Embryonic facial prominence (tissue), 1 donor: Measurements from ENCODE around the gene ZNF33A.
"Not testable (repeated sequence)": the region's sequence is repeated elsewhere in the genome, so short reads cannot be mapped to it uniquely, and the experiment has no call there.

Experiments
- DNase-seq: peaks from one replicate; pipeline ENCODE4 v3.0.0-alpha.2; 2016; ENCODE audit errors: extremely low spot score

Gene ZNF33A

GRCh38 chr10:38010119-38010903, at the start of gene ZNF33A:
ZNF33A (plus strand) TSS chr10:38010675; CDS start chr10:38012342, 1,667 bp downstream.
- DNase-seq, result peak; percentile 74

DNA sequence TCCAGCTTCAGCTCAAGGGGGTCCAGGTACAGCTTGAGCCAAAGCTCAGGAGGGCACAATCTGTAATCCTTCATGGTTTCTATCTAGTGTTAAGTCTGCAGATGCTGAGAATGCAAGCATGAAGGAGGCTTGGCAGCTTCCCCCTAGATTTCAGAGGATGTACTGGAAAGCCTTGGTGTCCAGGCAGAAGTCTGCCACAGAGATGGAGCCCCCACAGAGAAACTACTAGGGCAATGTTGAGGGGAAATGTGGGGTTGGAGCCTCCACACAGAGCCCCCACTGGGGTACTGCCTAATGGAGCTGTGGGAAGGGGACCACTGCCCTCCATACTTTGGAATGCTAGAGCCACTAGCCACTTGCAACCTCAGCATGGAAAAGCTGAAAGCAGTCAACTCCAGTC, 45.5 kb upstream of the ZNF33A start:
- DNase-seq, result no peak

GRCh38 chr10:37972396-37972795, 38.1 kb upstream of the ZNF33A start:
- no peak for DNase-seq

- DNase-seq, result peak; percentile 8
Observed at GRCh38 chr10:37975401-37975991, 35.0 kb upstream of the ZNF33A start.

DNA sequence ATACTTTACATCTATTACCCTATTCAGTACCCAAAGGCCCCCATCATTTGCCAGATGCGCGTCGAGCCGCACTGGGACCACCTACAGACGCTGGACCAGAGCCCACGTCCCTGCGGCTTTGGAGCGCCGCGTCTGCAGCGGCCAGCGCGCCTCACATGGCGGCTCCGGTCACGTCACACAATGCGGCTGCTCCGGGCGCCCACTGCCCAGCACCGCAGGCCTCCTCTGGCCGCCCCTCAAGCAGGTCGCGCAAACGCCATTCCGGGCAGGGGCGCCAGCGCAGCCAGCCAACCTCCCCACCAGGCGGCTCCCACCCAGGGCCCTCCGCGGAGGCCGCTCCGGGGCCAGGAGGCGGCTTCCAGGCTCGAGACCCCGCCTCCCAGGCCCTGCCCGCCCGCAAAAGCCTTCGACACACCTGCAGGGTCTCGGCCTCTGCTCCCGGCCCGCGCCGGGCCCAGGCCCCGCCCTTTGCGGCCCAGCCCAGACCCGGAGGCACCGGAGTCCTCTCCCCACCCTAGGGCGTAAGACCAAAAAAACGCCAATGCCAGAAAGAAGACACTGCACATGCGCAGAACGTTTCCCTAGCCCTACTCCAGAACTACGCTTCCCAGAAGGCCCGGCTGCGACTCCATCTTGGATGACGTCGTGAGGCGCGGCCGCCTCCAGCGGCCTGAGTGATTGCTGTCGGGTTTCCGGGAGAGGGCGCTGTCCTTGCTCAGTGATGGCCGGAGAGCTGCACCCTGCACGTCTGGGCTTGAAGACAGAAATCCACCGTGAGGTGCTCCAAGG, 34.2 kb upstream of the ZNF33A start, which contains the start of gene ZNF25:
ZNF25 (minus strand) TSS at position 557 of the 789 bp plus-strand sequence. CDS start 4,925 bp downstream, outside the sequence.
- DNase-seq, result peak; percentile 97

DNA sequence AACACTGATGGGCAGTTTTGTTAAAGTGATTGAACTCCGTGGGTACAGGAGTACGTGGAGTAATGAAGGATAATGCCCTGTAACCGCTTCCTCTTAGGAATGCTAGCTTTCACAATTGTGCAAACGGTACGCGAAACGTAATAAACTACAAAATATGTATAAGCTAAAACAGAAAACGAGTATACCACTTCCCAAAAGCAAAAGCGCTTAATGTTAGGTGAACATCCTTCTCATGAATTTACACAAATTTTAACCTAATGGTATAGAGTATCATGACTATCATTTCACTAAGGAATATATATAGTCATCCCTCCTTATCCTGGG, 33.6 kb upstream of the ZNF33A start:
- no peak for DNase-seq

DNA sequence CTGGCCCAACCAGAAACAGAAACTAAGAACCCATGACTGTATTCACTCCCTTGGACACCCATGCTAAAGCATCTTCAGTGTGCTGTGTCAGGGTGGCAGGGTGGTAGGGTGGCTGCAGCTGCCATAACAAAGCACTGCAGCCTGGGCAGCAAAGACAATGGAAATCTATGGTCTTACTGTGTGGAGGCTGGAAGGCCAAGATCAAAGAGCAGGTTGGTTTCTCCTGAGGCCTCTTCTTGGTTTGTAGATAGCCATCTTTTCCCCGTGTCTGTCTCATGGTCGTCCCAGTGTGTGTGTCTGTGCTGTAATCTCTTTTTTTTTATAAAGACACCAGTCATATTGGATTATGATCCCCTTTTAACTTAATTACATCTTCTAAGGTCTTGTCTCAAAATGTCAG, 18.8 kb upstream of the ZNF33A start:
- DNase-seq, result no peak

DNA sequence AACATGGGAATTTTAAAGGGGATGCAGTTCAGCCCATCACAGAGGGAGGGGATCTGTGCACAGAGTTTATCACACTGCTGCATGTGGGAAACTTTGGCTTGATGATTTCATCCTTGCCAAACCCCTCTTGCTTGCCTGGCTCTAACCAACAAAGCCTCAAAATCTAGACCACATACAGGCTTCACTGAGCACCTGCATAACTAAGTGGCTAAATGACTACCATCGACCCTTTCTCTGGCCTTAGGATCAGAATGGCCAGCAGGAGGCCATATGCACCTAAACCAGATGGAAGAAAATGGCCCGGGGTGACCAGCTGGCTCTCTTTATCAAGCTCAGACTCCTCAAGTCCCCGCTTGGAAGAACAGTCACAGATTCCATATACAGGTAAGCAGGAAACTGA, 18.4 kb upstream of the ZNF33A start:
- DNase-seq, result no peak

DNA sequence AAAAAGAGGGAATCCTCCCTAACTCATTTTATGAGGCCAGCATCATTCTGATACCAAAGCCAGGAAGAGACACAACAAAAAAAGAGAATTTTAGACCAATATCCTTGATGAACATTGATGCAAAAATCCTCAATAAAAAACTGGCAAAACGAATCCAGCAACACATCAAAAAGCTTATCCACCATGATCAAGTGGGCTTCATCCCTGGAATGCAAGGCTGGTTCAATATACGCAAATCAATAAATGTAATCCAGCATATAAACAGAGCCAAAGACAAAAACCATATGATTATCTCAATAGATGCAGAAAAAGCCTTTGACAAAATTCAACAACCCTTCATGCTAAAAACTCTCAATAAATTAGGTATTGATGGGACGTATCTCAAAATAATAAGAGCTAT, 11.6 kb upstream of the ZNF33A start:
- DNase-seq, result not testable (repeated sequence)

- not testable (repeated sequence) for DNase-seq
Observed at GRCh38 chr10:38000474-38000873, 10.0 kb upstream of the ZNF33A start.

- DNase-seq, result no peak
Observed at GRCh38 chr10:38003026-38003425, 7.4 kb upstream of the ZNF33A start.

DNA sequence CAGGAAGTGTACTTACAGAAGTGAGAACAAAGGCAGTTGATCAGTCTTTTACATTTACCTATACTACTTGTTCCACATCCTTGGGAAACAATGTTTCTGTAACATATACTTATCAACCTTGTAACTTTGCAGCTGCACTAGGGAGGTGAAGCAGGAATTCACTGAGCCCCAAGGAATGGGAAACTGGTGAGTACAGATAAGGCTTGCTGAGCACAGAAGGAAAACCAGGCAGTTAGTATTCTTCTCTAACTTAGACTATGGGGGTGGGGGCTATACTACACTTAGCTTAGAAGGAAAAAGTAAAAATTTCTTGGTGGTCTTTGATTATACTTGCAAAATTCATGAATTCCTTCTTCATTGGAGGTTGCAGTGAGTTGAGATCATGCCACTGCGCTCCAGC, 6.9 kb upstream of the ZNF33A start:
- DNase-seq, result no peak

DNA sequence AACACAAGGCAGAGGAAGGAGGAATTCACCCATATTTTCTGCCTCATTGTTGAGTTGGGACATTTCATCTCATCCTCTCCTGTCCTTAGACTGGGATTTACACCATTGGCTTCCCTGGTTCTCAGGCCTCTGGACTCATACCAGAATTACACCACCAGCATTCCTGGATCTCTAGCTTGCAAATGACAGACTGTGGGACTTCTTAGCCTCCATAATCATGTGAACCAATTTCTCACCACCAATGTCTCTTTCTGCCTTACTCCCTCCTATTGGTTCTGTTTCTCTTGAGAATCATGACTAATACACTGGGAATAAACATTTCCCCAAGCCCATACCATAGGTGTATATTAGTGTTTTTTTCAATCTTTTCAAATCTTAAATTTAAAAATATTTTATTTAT, 2.9 kb upstream of the ZNF33A start:
- no peak for DNase-seq

- no peak for DNase-seq
Observed at GRCh38 chr10:38007991-38008390, 2.5 kb upstream of the ZNF33A start.

GRCh38 chr10:38016354-38016753, 5.9 kb downstream of the ZNF33A start:
- no peak for DNase-seq

- DNase-seq, result not testable (repeated sequence)
Observed at GRCh38 chr10:38019124-38019523, 8.6 kb downstream of the ZNF33A start.

GRCh38 chr10:38025283-38025682, 14.8 kb downstream of the ZNF33A start:
- DNase-seq, result no peak

DNA sequence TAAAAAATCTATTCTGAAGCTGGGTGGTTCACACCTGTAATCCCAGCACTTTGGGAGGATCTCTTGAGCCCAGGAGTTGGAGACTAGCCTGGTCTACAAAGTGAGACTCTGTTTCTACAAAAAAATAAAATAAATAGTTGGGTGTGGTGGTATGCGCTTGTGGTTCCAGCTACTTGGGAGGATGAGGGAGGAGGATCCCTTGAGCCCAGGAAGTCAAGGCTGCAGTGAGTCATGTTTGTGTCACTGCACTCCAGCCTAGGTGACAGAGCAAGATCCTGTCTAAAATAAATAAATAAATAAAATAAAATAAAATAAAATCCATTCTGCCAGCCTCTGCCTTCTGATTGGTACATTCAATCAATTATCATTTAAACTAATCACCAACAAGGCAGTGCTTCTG, 17.5 kb downstream of the ZNF33A start:
- no peak for DNase-seq

DNA sequence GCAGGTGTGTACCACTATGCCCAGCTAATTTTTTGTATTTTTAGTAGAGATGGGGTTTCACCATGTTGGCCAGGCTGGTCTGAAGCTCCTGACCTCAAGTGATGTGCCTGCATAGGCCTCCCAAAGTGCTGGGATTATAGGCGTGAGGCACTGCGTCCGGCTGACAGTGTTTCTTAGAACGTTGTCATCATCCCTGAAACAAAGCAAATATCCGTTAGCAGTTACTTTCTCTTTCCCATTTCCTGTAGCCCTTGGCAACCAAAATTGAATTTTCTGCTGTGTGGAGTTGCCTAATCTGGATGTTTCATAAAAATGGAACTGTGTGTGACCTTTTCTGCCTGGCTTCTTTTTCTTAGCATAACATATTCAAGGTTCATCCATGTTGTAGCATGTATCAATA, 22.4 kb downstream of the ZNF33A start:
- no peak for DNase-seq

GRCh38 chr10:38038107-38038931, 27.8 kb downstream of the ZNF33A start:
- DNase-seq, result no peak

DNA sequence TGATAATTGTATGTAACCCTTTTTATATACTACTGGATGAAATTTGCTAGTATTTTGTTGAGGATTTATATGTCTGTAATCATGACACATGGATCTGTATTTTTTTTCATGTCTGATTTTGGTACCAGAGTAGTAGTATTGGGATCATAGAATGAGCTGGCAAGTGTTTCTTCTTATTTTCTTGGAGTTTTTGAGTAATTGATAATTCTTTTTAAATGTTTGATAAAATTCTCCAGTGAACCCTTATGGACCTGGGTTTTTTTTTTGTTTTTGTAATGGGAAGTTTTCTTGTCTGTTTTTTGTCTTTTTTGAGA, 28.4 kb downstream of the ZNF33A start:
- no peak for DNase-seq

DNA sequence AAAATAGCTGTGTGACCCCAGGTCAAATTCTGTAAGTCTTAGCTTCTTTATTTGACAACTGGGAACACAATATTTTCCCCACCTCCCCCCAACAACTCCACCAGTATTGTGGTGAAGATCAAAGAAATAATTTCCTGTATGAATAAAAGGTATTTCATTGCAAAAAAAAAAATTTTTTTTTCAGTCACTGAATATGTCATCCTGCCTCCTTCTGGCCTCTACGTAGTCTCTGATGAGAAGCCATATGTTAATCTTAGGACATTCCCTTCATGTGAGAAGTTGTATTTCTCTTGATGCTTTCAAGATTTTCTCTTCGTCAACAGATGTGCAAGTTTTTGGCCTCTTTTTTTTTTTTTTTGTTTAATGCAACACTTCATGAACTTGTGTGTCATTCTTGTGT, 33.0 kb downstream of the ZNF33A start:
- DNase-seq, result no peak
